Measurements from ENCODE around the gene IL17F.

The IL17F gene

GRCh38 chr6:52233975-52234823, 10.1 kb downstream of the IL17F start:
- Histone ChIP-seq H3K27ac (replicated peaks; ENCODE audit: low read length) (no peak overlapping the region), H3K79me1 (ENCODE audit: low read depth, low read length) (no peaks in the 10 kb centered on the region), H3K4me1 (ENCODE audit: control insufficient read depth in 2 of 2, insufficient read depth in 1 of 2, low read depth in 1 of 2, low read length in 2 of 2) (peaks cover 0 to 2% of the 10 kb centered on the region in 2 donors), H2BK15ac (ENCODE audit: low read length) (no peak overlapping the region), H3K36me3 (replicated peaks in 1 of 2; ENCODE audit: control insufficient read depth in 2 of 2, insufficient read depth in 2 of 2, low read length in 2 of 2) (no peaks in the 10 kb centered on the region), H2AK5ac (ENCODE audit: low read depth, low read length) (no peak overlapping the region), H3K23ac (ENCODE audit: low read depth, low read length, poor library complexity) (no peak overlapping the region), H3K27me3 (ENCODE audit: control insufficient read depth in 3 of 3, insufficient read depth in 3 of 3, low read depth in 1 of 3, low read length in 3 of 3) (peaks cover 0 to 3% (median 0%) of the 10 kb centered on the region in 3 experiments), H4K91ac (ENCODE audit: low read depth, low read length, poor library complexity) (no peak overlapping the region), H2BK120ac (ENCODE audit: low read depth, low read length) (no peak overlapping the region), H3K4me3 (ENCODE audit: low read length in 2 of 2) (no peak overlapping the region), H3K18ac (ENCODE audit: low read length) (no peak overlapping the region), H3K4ac (ENCODE audit: low read length) (no peak overlapping the region), H3K9ac (ENCODE audit: low read depth, low read length, poor library complexity) (no peak overlapping the region), H4K8ac (ENCODE audit: low read depth, low read length) (no peak overlapping the region), H2AFZ (ENCODE audit: low read length) (peak overlapping the region; percentile 48), H2BK12ac (ENCODE audit: low read length) (no peak overlapping the region), H3K14ac (ENCODE audit: low read length) (no peak overlapping the region), H2BK5ac (ENCODE audit: low read length) (no peak overlapping the region), H3K4me2 (ENCODE audit: insufficient read depth, low read length, poor library complexity, severe bottlenecking) (no peak overlapping the region), H3K9me3 (replicated peaks in 1 of 2; ENCODE audit: control insufficient read depth in 2 of 2, insufficient read depth in 1 of 2, low read depth in 1 of 2, low read length in 2 of 2) (no peaks in the 10 kb centered on the region)
- WGBS, 2 donors (ENCODE audit: extremely low coverage in 2 of 2, insufficient read length in 2 of 2, insufficient replicate concordance in 1 of 2), result no CpG with 5 or more reads among the region's 15 CpGs
- DNase-seq (ENCODE audit: low spot score), result peak; percentile 26

DNA sequence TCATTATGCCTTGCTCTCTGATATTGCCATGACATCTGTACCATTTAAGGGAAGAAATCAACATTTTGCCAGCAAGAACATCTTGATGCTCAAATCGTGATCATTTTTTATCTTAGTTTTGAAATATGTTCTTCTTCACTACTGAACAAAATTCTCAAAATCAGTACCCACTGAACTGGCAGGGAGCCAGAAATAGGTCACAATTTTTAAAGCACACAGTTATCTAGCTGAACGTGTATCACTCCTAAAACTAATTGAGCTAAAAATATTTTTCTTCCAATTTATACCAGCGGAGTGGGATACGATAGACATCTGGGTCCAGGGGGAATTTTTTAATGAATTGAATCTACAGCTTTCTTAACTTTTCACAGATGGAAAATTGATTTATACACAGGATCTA, 11.3 kb downstream of the IL17F start:
- H2BK12ac ChIP-seq (ENCODE audit: low read length), result no peak overlapping the region
- H3K9ac ChIP-seq (ENCODE audit: low read depth, low read length, poor library complexity), result no peak overlapping the region
- no peak overlapping the region for H4K8ac ChIP-seq (ENCODE audit: low read depth, low read length)
- H2AK5ac ChIP-seq (ENCODE audit: low read depth, low read length), result no peak overlapping the region
- H3K23ac ChIP-seq (ENCODE audit: low read depth, low read length, poor library complexity), result no peak overlapping the region
- H2BK5ac ChIP-seq (ENCODE audit: low read length), result no peak overlapping the region
- no peak overlapping the region for H4K91ac ChIP-seq (ENCODE audit: low read depth, low read length, poor library complexity)
- no peak overlapping the region for H3K4ac ChIP-seq (ENCODE audit: low read length)
- H3K18ac ChIP-seq (ENCODE audit: low read length), result no peak overlapping the region
- H3K9me3 ChIP-seq (replicated peaks in 1 of 2; ENCODE audit: control insufficient read depth in 2 of 2, insufficient read depth in 1 of 2, low read depth in 1 of 2, low read length in 2 of 2), result no peaks in the 10 kb centered on the region
- H3K4me3 ChIP-seq (ENCODE audit: low read length in 2 of 2), result no peak overlapping the region
- no peak overlapping the region for H3K27ac ChIP-seq (replicated peaks; ENCODE audit: low read length)
- no CpG with 5 or more reads among the region's 4 CpGs for WGBS, 2 donors (ENCODE audit: extremely low coverage in 2 of 2, insufficient read length in 2 of 2, insufficient replicate concordance in 1 of 2)
- no peak overlapping the region for H2BK120ac ChIP-seq (ENCODE audit: low read depth, low read length)
- H3K4me2 ChIP-seq (ENCODE audit: insufficient read depth, low read length, poor library complexity, severe bottlenecking), result no peak overlapping the region
- peaks cover 0 to 3% (median 0%) of the 10 kb centered on the region in 3 experiments for H3K27me3 ChIP-seq (ENCODE audit: control insufficient read depth in 3 of 3, insufficient read depth in 3 of 3, low read depth in 1 of 3, low read length in 3 of 3)
- peaks cover 0 to 4% of the 10 kb centered on the region in 2 donors for H3K4me1 ChIP-seq (ENCODE audit: control insufficient read depth in 2 of 2, insufficient read depth in 1 of 2, low read depth in 1 of 2, low read length in 2 of 2)
- H3K36me3 ChIP-seq (replicated peaks in 1 of 2; ENCODE audit: control insufficient read depth in 2 of 2, insufficient read depth in 2 of 2, low read length in 2 of 2), result no peaks in the 10 kb centered on the region
- no peak overlapping the region for H2AFZ ChIP-seq (ENCODE audit: low read length)
- no peak overlapping the region for H2BK15ac ChIP-seq (ENCODE audit: low read length)
- H3K79me1 ChIP-seq (ENCODE audit: low read depth, low read length), result no peaks in the 10 kb centered on the region
- H3K14ac ChIP-seq (ENCODE audit: low read length), result no peak overlapping the region
- DNase-seq (ENCODE audit: low spot score), result no peak

DNA sequence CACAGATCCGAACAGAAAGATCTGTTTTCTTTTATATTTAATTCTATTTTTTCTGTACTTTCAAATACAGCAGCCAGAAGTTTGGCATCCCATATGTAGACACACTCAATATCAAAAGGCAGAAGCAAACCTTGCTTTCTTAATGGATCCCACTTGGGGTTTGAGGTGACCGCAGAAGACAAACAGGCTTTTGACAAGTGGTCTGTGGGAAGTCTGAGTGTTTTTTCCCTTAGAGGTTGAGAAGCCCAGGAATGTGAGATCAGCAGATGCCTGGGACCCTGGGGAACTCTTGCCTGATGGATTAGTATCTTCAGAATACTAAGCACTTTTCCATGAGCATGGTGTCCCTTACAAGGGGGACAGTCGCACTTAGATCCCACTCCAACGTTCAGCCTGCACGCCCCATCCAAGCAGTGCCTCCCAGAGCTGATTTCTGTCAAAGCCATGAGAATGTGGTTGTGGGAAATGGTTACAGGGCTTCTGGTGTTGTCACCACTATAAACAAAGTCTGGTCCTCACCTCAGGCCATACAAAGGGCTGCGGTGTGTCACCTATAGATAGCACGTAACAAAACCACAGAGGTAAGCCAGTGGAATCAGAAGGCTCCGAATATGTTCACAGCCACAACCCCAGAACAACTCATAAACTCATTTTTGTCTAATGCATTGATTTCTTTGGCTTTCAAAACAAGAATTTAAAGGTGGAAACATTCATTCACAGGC, 12.7 kb downstream of the IL17F start:
- Histone ChIP-seq H3K23ac (ENCODE audit: low read depth, low read length, poor library complexity) (no peak overlapping the region), H3K27me3 (ENCODE audit: control insufficient read depth in 3 of 3, insufficient read depth in 3 of 3, low read depth in 1 of 3, low read length in 3 of 3) (peaks cover 0 to 3% (median 0%) of the 10 kb centered on the region in 3 experiments), H3K18ac (ENCODE audit: low read length) (no peak overlapping the region), H4K91ac (ENCODE audit: low read depth, low read length, poor library complexity) (no peak overlapping the region), H3K14ac (ENCODE audit: low read length) (no peak overlapping the region), H3K9ac (ENCODE audit: low read depth, low read length, poor library complexity) (no peak overlapping the region), H4K8ac (ENCODE audit: low read depth, low read length) (no peak overlapping the region), H2AFZ (ENCODE audit: low read length) (no peak overlapping the region), H2AK5ac (ENCODE audit: low read depth, low read length) (no peak overlapping the region), H3K4me1 (ENCODE audit: control insufficient read depth in 2 of 2, insufficient read depth in 1 of 2, low read depth in 1 of 2, low read length in 2 of 2) (peaks cover 0 to 6% of the 10 kb centered on the region in 2 donors), H3K27ac (replicated peaks; ENCODE audit: low read length) (no peak overlapping the region), H3K4ac (ENCODE audit: low read length) (no peak overlapping the region), H2BK15ac (ENCODE audit: low read length) (no peak overlapping the region), H2BK5ac (ENCODE audit: low read length) (no peak overlapping the region), H3K9me3 (replicated peaks in 1 of 2; ENCODE audit: control insufficient read depth in 2 of 2, insufficient read depth in 1 of 2, low read depth in 1 of 2, low read length in 2 of 2) (no peaks in the 10 kb centered on the region), H3K4me3 (ENCODE audit: low read length in 2 of 2) (no peak overlapping the region), H2BK120ac (ENCODE audit: low read depth, low read length) (no peak overlapping the region), H3K4me2 (ENCODE audit: insufficient read depth, low read length, poor library complexity, severe bottlenecking) (no peak overlapping the region), H3K36me3 (replicated peaks in 1 of 2; ENCODE audit: control insufficient read depth in 2 of 2, insufficient read depth in 2 of 2, low read length in 2 of 2) (no peaks in the 10 kb centered on the region), H3K79me1 (ENCODE audit: low read depth, low read length) (no peaks in the 10 kb centered on the region), H2BK12ac (ENCODE audit: low read length) (no peak overlapping the region)
- WGBS, 2 donors (ENCODE audit: extremely low coverage in 2 of 2, insufficient read length in 2 of 2, insufficient replicate concordance in 1 of 2), result no CpG with 5 or more reads among the region's 8 CpGs
- DNase-seq (ENCODE audit: low spot score), result no peak

DNA sequence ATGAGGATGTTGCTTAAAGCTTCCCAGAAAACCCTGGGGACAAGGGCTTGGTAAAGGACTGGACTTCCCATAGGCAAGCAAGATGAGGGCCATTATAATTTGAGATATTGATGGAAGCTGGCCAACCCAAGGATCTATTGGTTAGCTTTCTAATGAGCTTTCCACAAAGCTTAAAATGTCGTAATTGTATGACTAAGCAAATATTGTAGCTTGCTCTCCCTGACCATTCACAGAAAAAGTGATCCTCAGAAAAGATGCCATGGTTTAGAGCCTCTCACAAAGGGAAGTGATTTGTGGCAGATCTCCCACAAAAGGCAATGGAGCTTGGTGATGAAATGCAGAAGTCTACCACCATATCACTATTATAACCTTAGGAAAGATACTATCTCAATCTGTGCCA, 13.6 kb downstream of the IL17F start:
- DNase-seq (ENCODE audit: low spot score), result no peak
- Histone ChIP-seq H3K27me3 (ENCODE audit: control insufficient read depth in 3 of 3, insufficient read depth in 3 of 3, low read depth in 1 of 3, low read length in 3 of 3) (peaks cover 0 to 3% (median 0%) of the 10 kb centered on the region in 3 experiments), H3K23ac (ENCODE audit: low read depth, low read length, poor library complexity) (no peak overlapping the region), H2BK12ac (ENCODE audit: low read length) (no peak overlapping the region), H3K4me2 (ENCODE audit: insufficient read depth, low read length, poor library complexity, severe bottlenecking) (no peak overlapping the region), H3K9ac (ENCODE audit: low read depth, low read length, poor library complexity) (no peak overlapping the region), H2BK5ac (ENCODE audit: low read length) (no peak overlapping the region), H3K4me1 (ENCODE audit: control insufficient read depth in 2 of 2, insufficient read depth in 1 of 2, low read depth in 1 of 2, low read length in 2 of 2) (peaks cover 0 to 6% of the 10 kb centered on the region in 2 donors), H3K18ac (ENCODE audit: low read length) (no peak overlapping the region), H3K79me1 (ENCODE audit: low read depth, low read length) (no peaks in the 10 kb centered on the region), H2AFZ (ENCODE audit: low read length) (no peak overlapping the region), H3K36me3 (replicated peaks in 1 of 2; ENCODE audit: control insufficient read depth in 2 of 2, insufficient read depth in 2 of 2, low read length in 2 of 2) (no peaks in the 10 kb centered on the region), H2BK120ac (ENCODE audit: low read depth, low read length) (no peak overlapping the region), H4K8ac (ENCODE audit: low read depth, low read length) (no peak overlapping the region), H4K91ac (ENCODE audit: low read depth, low read length, poor library complexity) (no peak overlapping the region), H3K4me3 (ENCODE audit: low read length in 2 of 2) (no peak overlapping the region), H3K9me3 (replicated peaks in 1 of 2; ENCODE audit: control insufficient read depth in 2 of 2, insufficient read depth in 1 of 2, low read depth in 1 of 2, low read length in 2 of 2) (no peaks in the 10 kb centered on the region), H3K4ac (ENCODE audit: low read length) (no peak overlapping the region), H2AK5ac (ENCODE audit: low read depth, low read length) (no peak overlapping the region), H2BK15ac (ENCODE audit: low read length) (no peak overlapping the region), H3K14ac (ENCODE audit: low read length) (no peak overlapping the region), H3K27ac (replicated peaks; ENCODE audit: low read length) (no peak overlapping the region)
- no CpG with 5 or more reads among the region's 1 CpG for WGBS, 2 donors (ENCODE audit: extremely low coverage in 2 of 2, insufficient read length in 2 of 2, insufficient replicate concordance in 1 of 2)
